Measurements from ENCODE around the gene SNX5.
A peak's percentile ranks its signal among the peaks of the same experiment; 100 is the strongest.

SNX5 gene

GRCh38 chr20:18001131-18001921 is 32.7 kb upstream of the SNX5 start:
- Mint-ChIP-seq H3K4me3 (no peak overlapping the region), H3K9me3 (ENCODE audit: low read depth) (no peaks in the 10 kb centered on the region), H3K27me3 (peaks cover 10% of the 10 kb centered on the region), H3K4me1 (ENCODE audit: low read depth) (peaks cover under 1% of the 10 kb centered on the region), H3K36me3 (no peaks in the 10 kb centered on the region), H3K27ac (no peak overlapping the region)

- Mint-ChIP-seq H3K36me3 (peaks cover 2% of the 10 kb centered on the region), H3K4me1 (ENCODE audit: low read depth) (peaks cover 7% of the 10 kb centered on the region), H3K9me3 (ENCODE audit: low read depth) (no peaks in the 10 kb centered on the region), H3K27ac (no peak overlapping the region), H3K27me3 (peaks cover 20% of the 10 kb centered on the region), H3K4me3 (no peak overlapping the region)
Measured at GRCh38 chr20:17999566-17999965, 31.0 kb upstream of the SNX5 start.

- Mint-ChIP-seq H3K27ac (no peak overlapping the region), H3K27me3 (peaks cover 21% of the 10 kb centered on the region), H3K9me3 (ENCODE audit: low read depth) (no peaks in the 10 kb centered on the region), H3K36me3 (peaks cover 2% of the 10 kb centered on the region), H3K4me1 (ENCODE audit: low read depth) (peaks cover 7% of the 10 kb centered on the region), H3K4me3 (no peak overlapping the region)
Measured at GRCh38 chr20:17998446-17998845, 29.9 kb upstream of the SNX5 start.

GRCh38 chr20:17995967-17996819 is 27.6 kb upstream of the SNX5 start:
- Mint-ChIP-seq H3K27me3 (peaks cover 21% of the 10 kb centered on the region), H3K27ac (no peak overlapping the region), H3K36me3 (peaks cover 2% of the 10 kb centered on the region)

GRCh38 chr20:17993546-17993945 is 25.0 kb upstream of the SNX5 start:
- peaks cover 9% of the 10 kb centered on the region for H3K4me1 Mint-ChIP-seq (ENCODE audit: low read depth)
- H3K27ac Mint-ChIP-seq = no peak overlapping the region
- H3K36me3 Mint-ChIP-seq = peaks cover 9% of the 10 kb centered on the region
- no peaks in the 10 kb centered on the region for H3K9me3 Mint-ChIP-seq (ENCODE audit: low read depth)
- peaks cover 17% of the 10 kb centered on the region for H3K27me3 Mint-ChIP-seq
- no peak overlapping the region for H3K4me3 Mint-ChIP-seq

More at GRCh38 chr20:17995967-17996819, 27.6 kb upstream of the SNX5 start:
- peaks cover 7% of the 10 kb centered on the region for H3K4me1 Mint-ChIP-seq (ENCODE audit: low read depth)
- H3K9me3 Mint-ChIP-seq (ENCODE audit: low read depth) = no peaks in the 10 kb centered on the region
- H3K4me3 Mint-ChIP-seq = no peak overlapping the region

DNA sequence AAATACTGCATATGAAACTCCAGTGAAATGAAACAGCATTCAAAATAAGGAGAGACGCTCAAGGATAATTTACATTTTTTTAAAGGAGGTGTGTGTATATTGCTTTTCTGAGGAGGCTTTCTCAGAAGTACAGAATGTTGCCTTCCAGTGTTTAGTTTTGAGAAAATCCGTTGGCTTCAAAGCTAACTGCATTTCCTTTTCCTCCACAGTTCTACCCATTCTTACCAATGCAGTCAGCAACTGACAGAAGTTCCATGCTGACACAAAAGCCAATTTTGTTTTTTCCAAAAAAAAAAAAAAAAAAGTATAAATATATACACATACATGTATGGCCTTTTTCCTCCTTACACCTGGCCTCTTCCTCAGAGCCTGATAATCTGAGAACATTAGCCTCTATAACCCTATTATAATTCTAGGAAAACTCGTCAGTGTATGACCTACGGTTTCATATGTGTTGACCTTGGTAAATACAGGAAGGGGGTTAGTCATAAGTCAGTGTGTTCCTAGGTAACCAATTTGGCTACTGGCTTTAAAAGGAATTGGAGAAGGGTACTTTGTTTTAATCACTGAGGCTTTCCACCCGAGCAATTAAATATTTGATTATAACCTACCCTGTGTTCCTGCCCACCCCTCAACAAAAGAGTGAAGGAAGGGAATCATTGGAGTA is 24.4 kb upstream of the SNX5 start:
- peaks cover 16% of the 10 kb centered on the region for H3K27me3 Mint-ChIP-seq
- no peak overlapping the region for H3K4me3 Mint-ChIP-seq
- H3K36me3 Mint-ChIP-seq = peaks cover 9% of the 10 kb centered on the region

GRCh38 chr20:17992224-17992637 is 23.6 kb upstream of the SNX5 start:
- Mint-ChIP-seq H3K4me1 (ENCODE audit: low read depth) (peaks cover 20% of the 10 kb centered on the region), H3K27ac (no peak overlapping the region), H3K27me3 (peaks cover 12% of the 10 kb centered on the region), H3K4me3 (no peak overlapping the region), H3K36me3 (peaks cover 12% of the 10 kb centered on the region), H3K9me3 (ENCODE audit: low read depth) (no peaks in the 10 kb centered on the region)

More for the DNA sequence above, 24.4 kb upstream of the SNX5 start:
- peaks cover 14% of the 10 kb centered on the region for H3K4me1 Mint-ChIP-seq (ENCODE audit: low read depth)
- no peak overlapping the region for H3K27ac Mint-ChIP-seq
- H3K9me3 Mint-ChIP-seq (ENCODE audit: low read depth) = no peaks in the 10 kb centered on the region

GRCh38 chr20:17990278-17990972 is 21.8 kb upstream of the SNX5 start:
- H3K27ac Mint-ChIP-seq = no peak overlapping the region
- no peak overlapping the region for H3K4me3 Mint-ChIP-seq
- peaks cover 15% of the 10 kb centered on the region for H3K4me1 Mint-ChIP-seq (ENCODE audit: low read depth)
- H3K27me3 Mint-ChIP-seq = peaks cover 6% of the 10 kb centered on the region
- no peaks in the 10 kb centered on the region for H3K9me3 Mint-ChIP-seq (ENCODE audit: low read depth)
- peaks cover 12% of the 10 kb centered on the region for H3K36me3 Mint-ChIP-seq

DNA sequence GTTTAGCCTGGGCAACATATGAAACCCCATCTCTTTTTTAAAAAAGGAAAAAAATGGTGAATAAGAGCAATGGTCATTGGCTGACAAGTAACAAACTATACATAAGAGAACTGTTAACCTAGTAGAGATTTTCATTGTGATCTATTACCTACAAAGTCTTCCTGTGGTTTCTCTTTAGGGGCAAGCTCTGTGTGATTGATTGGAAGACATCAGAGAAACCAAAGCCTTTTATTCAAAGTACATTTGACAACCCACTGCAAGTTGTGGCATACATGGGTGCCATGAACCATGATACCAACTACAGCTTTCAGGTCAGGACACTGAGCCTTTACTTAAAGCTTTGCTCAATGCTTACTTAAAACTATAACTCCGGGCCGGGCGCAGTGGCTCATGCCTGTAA is 19.4 kb upstream of the SNX5 start:
- Mint-ChIP-seq H3K9me3 (ENCODE audit: low read depth) (no peaks in the 10 kb centered on the region), H3K4me1 (ENCODE audit: low read depth) (peaks cover 15% of the 10 kb centered on the region), H3K27me3 (peaks cover under 1% of the 10 kb centered on the region), H3K4me3 (peak overlapping the region; percentile 9), H3K36me3 (peaks cover 16% of the 10 kb centered on the region), H3K27ac (no peak overlapping the region)

- Mint-ChIP-seq H3K27ac (no peak overlapping the region), H3K4me1 (ENCODE audit: low read depth) (peaks cover 15% of the 10 kb centered on the region), H3K4me3 (no peak overlapping the region), H3K36me3 (peaks cover 18% of the 10 kb centered on the region), H3K27me3 (peaks cover 1% of the 10 kb centered on the region), H3K9me3 (ENCODE audit: low read depth) (no peaks in the 10 kb centered on the region)
Measured at GRCh38 chr20:17985388-17986018, 16.9 kb upstream of the SNX5 start.

DNA sequence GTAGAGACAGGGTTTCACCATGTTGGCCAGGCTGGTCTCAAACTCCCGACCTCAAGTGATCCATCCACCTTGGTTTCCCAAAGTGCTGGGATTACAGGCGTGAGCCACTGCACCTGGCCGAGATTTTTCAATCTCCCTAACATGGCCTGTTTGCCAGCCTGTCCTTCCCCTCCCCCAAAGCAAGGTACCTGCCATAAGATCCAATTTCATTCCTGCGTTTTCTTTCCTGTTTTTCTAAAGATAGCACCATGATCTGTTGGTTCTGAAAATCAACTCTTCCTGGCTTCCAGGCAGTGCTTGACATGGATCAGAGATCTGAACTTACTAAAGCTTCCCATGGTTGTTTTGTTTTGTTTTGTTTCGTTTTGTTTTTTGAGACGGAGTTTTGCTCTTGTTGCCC is 7.7 kb upstream of the SNX5 start:
- Mint-ChIP-seq H3K9me3 (ENCODE audit: low read depth) (no peaks in the 10 kb centered on the region), H3K27me3 (no peaks in the 10 kb centered on the region), H3K4me3 (no peak overlapping the region), H3K27ac (no peak overlapping the region), H3K36me3 (peaks cover 11% of the 10 kb centered on the region), H3K4me1 (ENCODE audit: low read depth) (peaks cover 23% of the 10 kb centered on the region)

DNA sequence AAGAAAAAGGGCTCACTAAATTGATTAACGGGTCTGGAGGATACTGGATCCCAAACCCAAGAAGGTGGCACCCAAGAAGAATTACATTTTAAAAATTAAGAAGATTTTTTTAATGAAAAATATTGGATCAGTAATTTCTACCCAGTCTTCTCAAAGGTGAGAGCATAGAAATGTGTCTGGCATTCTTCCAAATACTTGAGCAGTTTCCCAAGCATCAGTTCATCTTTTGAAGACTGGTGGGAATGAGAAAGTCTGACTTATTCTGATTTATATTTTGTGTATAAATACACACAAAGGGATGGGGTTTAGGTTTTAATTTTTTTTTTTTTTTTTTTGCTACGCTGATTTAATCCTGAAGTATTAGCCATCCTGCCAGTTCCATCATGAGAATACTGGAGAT is 3.5 kb upstream of the SNX5 start:
- H3K9me3 Mint-ChIP-seq (ENCODE audit: low read depth) = no peaks in the 10 kb centered on the region
- H3K27me3 Mint-ChIP-seq = no peaks in the 10 kb centered on the region
- peaks cover 41% of the 10 kb centered on the region for H3K4me1 Mint-ChIP-seq (ENCODE audit: low read depth)
- H3K36me3 Mint-ChIP-seq = peaks cover 18% of the 10 kb centered on the region
- no peak overlapping the region for H3K27ac Mint-ChIP-seq
- peak overlapping the region; percentile 96 for H3K4me3 Mint-ChIP-seq

DNA sequence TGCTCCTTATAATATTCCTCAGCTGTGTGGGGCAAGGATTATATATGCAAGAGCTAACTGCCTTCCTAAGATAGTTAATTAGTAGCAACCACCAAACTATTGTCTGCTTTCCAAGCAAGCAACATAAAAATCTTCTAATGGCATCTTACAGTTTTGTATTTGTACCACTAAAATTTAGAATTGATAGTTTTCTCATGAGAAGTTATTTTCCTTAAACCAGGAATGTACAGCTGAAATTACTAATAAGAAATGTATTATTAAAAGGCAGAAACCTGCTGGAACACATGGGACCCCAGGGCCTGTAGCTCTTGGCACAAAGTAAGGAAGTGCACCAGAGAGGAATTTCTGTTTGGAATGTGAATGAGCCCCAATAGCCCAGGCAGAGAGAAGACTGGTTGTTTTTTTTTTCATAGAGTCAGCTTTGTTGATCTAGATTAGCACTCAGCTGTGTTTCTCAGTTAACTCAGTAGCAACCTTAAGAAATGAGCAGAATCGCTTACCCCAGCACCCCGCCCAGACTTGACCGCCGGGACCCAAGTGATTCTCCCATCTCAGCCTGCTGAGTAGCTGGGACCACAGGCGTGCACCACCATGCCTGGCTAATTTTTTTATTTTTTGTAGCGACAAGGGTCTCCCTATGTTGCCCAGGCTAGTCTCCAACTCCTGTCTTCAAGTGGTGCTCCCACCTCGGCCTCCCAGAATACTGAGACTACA is 2.9 kb upstream of the SNX5 start:
- peaks cover 44% of the 10 kb centered on the region for H3K4me1 Mint-ChIP-seq (ENCODE audit: low read depth)
- H3K36me3 Mint-ChIP-seq = peaks cover 24% of the 10 kb centered on the region
- no peaks in the 10 kb centered on the region for H3K9me3 Mint-ChIP-seq (ENCODE audit: low read depth)
- peak overlapping the region; percentile 96 for H3K4me3 Mint-ChIP-seq
- no peak overlapping the region for H3K27ac Mint-ChIP-seq
- no peaks in the 10 kb centered on the region for H3K27me3 Mint-ChIP-seq

All from activated naive CD8-positive, alpha-beta T cell (primary cell).